Activated CD4-positive, alpha-beta T cell treated with anti-CD3 and anti-CD28 coated beads for 48 hours (primary cell): ENCODE measurements around the gene RGS5.

Experiments used
- DNase-seq: peaks from one replicate; pipeline ENCODE4 v3.0.0-alpha.2; 2020

The RGS5 gene

DNA sequence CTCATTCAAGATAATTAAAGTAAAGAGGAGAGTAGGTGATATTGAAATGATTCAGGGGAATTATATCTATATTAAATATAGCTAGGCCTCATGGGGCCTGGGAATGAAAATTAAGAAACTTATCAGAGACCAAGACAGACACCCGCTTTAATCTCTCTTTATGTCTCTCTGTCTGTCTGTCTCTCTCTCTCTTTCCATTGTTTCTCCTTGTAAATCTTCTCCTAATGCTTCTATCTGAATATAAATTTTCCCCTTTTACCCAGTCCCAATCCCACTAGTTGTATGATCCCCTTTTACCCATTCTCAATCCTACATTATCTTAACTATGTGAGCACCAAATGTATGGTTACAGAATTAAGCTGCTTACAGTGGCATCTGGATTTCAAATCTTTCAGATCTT, 61.2 kb downstream of the RGS5 start:
- no peak for DNase-seq

DNA sequence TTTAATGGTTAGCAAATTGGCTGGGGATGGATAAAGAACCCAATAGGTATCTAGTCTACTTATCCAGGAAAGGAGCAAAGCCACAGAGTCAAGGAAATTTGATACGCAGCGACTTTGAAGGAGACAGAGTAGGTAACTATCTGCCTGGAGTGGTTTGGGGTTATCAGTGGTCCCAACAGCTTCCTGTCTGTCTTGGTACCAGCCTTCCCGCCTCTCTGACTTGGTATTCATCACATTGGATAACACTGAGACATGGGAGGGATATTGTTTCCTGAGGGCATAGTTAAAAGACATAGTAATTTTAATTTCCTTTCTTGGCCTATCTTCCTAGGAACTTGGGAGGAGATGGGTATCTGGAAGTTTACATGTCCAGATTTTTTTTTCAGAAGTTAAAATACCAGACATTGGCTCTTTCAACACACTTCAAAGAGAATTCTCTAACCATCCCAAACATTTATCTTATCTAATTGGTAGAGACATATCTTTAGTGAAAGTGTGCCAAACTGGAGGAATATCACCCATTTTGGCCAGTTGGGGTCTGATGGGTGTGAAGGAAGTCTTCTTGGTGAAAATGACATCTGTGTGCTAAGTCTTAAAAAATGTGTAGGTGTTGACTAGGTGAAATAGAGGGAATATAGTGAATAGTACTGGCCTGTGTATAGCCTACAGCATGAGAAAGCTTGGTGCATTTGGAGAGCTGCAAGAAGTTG, 65.0 kb downstream of the RGS5 start:
- no peak for DNase-seq

DNA sequence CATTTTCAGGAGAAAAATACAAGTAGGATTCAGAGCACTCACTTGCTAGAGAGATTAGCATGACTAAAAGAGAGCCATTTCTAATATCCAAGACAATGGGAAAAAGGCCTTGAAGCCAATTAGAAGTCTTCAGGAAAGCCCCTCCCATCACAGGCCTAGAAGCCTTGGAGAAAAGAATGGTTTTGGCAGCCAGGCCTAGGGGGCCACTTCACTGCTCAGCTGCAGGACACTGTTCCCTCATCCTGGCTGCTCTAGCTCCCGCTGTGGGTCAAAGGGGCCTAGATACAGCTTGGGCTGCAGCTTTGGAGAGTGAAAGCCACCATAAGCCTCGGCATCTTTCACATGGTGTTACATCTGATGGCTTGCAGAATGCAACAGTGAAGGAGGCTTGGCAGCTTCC, 70.7 kb downstream of the RGS5 start:
- DNase-seq: no peak

DNA sequence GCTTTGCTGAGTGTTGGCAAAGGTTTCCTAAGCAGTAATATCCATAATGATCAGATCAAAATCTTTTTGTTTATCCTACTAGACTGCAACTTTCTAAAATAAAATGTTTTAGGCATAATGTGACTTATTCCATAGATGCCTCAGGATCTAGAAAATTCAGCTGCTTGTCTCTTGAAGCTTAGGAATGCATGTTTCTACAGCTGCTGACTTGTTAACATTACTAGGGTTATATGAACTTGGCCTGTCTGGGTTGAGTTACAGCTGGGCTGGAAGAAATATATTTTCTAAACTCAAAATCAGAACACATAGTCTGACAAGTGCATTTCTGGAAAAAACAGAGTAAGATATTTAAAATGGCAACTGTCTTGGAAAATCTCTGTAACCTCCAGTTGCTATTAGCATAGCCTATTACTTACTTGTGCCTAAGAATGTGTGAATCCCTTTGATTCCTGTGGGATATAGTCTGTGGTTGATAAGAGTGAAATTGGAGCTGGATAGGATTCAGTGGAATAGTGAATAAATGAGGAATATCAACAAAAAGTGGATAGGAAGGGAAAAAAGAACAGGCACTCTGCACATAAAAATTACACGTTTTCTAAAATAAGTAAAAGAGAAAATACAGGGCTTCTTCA, 72.4 kb downstream of the RGS5 start:
- DNase-seq: no peak

DNA sequence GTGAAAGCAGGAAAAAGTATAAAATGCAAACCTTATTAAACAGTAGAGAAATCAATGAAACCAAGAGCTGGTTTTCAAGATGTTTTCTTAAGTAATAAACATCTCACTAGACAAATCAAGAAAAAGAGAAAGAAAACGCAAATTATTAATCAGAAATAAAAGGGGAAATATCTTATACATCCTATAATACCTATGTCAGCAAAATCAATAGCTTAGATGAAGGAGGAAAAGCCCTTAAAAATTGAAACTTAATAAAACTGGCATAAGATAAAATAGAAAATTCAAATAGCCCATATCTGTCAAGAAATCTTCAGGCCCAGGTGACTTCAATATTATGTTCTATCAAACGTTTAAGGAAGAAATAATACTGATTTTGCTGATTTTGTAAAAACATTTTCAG, 74.4 kb downstream of the RGS5 start:
- DNase-seq: no peak

DNA sequence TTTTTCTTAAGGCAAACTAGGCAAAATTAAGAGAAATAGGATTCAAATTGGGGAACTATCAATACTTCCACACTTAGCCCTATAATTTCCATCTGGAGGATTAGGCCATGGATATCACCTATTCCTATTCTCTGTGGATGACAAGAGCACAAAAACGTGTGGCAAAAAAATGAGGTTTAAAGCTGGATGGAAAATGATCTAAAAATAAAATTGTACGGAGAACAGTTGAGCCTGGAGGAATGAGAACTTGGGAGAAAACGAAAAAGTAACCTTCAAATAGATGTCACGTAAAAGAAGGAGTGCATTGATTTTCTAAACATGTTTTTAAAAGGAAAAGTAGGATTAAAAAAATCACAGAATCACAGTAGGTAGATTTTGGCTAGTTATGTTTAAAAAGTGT, 77.9 kb downstream of the RGS5 start:
- DNase-seq: no peak

DNA sequence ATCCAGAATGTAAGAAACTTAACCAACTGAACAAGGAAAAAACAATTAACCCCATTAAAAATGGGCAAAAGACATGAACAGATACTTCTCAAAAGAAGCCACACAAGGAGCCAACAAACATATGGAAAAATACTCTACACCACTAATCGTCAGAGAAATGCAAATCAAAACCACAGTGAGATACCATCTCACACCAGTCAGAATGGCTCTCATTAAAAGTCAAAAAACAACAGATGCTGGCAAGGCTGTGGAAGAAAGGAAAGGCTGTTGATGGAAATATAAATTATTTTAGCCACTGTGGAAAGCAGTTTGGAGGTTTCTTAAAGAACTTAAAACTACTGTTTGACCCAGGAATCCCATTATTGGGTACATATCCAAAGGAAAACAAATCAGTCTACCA, 82.3 kb downstream of the RGS5 start:
- no peak for DNase-seq

DNA sequence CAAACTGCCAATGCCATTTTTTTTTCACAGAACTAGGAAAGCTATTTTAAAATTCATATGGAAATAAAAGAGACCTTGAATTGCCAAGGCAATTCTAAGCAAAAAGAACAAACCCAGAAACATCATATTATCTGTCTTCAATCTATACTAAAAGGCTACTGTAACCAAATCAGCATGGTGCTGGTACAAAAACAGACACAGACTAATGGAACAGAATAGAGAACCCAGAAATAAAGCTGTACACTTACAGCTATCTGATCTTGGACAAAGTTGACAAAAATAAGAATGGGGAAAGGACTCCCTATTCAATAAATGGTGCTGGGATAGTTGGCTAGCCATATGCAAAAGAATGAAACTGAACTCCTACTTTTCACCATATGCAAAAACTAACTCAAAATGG, 83.0 kb downstream of the RGS5 start:
- no peak for DNase-seq

DNA sequence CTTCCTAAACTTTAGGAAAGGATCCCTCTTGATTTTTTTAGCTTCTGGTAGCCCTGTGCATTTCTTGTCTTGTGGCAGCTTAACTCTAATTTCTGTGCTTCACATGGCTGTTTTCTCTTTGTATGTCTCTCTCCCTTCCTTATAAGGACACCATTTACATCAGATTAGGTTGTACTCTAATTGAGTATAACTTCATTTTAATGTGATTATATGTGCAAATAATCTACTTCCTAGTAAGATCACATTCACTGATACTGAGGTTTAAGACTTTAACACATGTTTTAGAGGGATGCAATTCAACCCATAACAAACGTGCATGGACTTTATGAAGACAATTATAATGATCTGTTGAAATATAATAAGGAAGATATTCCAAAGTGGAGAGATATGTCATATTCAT, 86.8 kb downstream of the RGS5 start:
- DNase-seq: no peak

DNA sequence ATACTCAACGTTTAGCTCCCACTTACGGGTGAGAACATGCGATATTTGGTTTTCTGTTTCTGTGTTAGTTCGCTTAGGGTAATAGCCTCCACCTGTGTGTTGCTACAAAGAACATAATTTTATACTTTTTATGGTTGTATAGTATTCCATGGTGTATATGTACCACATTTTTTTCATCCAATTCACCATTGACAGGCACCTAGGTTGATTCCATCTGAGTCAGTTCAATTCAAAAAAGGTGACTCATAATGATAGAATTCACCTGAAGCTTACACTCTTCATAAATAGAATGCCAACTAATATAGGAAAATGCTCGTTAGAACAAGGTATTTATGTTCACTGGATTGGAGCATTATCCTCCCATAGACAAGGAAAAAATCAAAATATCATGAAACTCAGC, 95.1 kb downstream of the RGS5 start:
- no peak for DNase-seq

DNA sequence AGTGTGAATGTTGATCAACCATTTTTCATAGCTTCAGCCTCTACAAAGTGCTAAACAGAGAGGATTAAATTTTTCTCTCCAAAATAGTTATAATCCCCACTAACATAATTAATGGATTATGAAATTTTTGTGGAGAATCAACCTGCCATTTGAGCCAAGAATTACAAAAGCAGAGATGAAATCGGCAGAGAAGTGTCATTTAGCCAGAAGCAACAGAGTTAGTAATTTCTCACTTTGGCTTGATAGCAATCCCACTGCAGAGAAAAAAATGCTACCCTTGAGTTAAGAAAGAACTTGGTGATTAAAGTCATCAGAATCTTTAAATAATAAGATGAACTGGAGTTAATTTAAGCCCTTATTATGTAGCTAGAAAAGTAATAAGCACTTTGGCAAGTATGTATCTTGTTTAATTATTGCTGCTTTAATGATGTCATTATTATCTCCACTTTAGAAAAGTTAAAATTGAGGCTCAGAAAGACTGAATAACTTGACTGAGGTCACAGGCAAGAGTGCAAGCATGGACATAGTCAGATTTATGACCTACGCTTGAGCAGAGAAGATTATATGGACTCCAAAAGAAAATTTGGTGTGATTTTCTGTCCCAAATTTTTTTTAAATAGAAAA, 96.2 kb downstream of the RGS5 start:
- no peak for DNase-seq

DNA sequence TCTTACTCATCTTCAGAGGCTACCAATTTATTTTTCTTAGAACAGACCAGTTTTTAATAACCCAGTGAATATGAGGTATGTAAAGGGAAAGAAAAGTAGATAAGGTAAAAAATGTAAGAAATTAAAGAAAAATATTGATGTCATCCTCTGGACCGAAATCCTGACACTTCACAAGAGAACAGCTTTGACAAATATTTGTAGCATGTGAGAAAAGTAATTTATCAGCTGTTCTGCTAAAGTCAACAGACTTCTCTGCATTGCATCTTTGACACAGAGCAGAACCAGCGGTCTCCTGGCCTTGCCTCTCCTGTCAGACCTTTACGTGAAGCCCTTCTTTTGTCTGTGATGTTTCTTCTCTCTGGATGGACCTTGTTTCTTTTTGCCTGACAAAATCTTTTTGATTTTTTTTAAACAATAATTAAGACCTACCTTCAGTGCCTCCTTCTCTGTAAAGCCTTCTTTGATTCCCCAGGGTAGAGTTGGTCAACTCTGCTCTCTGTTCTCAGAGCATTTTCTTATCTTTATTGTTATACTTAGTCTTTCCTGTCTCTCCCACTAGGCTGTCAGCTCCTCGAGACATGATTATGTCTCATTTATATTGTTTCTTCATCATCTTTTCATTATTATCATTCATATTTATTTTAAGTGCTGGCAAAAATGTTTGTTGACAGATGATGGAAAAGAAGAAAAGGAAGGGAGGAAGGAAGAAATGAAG, 98.2 kb downstream of the RGS5 start:
- no peak for DNase-seq

DNA sequence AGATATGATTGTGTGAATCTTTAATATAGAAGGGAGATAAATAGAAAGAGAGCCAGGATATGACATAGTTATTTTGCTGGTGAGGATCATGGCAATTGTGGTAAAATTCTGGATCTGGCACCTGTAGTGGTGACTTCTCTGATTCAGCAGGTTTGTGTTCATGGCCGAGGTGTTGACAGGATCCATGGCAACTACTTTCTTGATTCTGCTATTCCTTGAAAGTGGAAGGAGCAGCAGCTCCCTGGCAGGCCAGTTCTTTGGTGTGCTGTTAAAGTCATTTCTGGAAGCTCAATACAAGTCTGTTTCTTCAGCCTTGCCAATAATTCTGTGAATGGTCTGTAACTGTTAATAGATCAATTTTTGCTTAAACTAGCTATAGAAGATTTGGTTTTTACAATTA, 100.1 kb downstream of the RGS5 start:
- DNase-seq: no peak

DNA sequence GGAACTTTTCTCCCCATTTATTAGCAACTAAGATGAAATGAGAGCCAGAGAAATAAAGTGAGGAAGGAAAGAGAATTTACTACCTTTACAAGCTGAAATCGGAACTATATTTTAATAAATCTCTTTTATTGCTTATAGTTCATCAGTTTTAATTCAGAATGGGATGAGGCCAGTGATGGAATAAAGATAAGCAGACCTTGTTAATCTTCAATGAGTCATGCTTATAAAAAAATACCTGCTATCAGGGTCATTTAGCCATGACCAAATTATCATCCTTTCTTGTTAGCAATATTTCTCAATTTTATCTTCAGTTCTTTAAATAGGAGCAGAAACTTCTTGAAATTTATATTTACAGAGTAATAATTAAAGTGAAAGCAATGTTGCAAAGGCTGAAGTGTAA, 107.5 kb downstream of the RGS5 start:
- no peak for DNase-seq

DNA sequence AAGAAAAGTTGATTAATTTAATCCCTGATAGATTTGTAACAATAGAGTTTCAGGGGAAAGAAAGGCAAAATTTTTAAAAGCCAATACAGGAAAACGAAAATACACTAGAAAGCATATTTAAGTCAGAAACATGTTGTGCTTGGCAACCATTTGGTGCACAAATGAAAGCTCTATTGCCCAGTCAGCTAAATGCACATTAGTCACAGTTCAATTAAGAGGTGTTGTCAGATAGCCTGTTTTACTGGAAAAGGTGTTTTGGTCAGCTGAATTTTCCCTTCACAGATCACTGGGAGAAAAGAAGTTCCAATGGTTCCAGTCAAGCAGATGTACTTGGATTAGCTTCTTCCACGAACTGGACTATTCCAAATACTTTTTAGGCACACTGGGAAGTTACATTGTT, 108.1 kb downstream of the RGS5 start:
- DNase-seq: no peak

DNA sequence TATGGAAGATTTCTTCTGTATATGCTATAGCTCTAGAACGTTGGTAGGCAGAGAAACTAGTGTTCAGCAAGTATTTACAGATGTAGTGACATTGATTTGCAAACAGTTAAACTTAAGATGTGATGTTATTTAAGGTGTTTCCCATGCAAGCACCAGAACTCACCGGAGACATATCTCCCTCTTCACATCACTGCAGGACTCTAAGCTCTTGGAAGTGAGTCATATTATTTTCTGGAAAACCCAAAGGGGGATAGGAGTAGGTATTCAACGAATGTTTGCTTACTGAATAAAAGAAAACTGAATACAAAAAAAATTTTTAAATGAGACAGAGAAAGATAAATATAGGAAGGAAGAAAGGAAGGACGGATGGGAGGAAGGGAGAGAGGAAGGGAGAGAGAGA, 108.5 kb downstream of the RGS5 start:
- no peak for DNase-seq

DNA sequence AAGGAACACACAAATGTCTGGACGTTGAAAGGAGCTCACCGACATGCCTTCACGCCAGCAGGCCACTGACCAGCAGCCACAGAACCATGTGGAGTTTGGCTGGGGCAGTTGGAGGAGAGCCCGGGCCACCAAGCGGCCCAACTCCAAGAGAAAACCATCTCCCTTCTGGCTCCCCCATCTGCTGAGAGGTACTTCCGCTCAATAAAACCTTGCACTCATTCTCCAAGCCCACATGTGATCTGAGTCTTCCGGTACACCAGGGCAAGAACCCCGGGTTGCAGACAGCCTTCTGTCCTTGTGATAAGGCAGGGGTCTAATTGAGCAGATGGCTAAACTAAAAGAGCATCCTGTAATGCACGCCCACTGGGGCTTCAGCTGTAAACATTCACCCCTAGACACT, 109.1 kb downstream of the RGS5 start:
- DNase-seq: no peak

DNA sequence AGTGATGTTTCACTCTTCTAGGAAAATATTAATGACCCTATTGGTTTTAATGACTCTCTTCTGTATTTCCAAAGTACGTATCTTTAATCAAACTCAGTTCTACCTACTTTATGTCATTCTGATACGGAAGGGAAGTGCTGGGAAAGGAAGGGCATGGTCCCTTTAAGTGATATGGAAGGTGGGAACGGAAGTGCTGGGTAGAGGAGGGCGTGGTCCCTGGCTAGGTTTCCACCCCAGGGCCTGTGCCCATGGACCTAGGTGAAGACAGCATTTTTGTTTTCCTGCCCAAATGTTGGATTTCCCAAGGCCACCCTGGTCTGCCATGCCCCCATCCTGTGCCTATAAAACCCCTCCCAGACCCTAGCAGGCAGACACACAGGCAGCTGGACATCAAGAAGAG, 109.5 kb downstream of the RGS5 start:
- no peak for DNase-seq
